ENCODE data around the gene MNAT1. TPM values are rescaled to one million over a fixed set of nuclear protein-coding genes. Genes with fewer than 3 reads are reported as not detected.
"Not testable (repeated sequence)": the region's sequence is repeated elsewhere in the genome, so short reads cannot be mapped to it uniquely, and the experiment has no call there.

MNAT1 gene
- polyA plus RNA-seq, 3 donors: 10.6 to 28.0 (median 27.5) TPM

GRCh38 chr14:60732840-60733483 is 1.6 kb upstream of the MNAT1 start:
- 63 to 79% (median 65%) methylated on average over 4 of the region's 4 CpGs for WGBS, 3 donors
- no peak overlapping the region for H3K27ac ChIP-seq (ENCODE audit: low read depth, low read length)

- WGBS, 3 donors: 10 to 20% (median 16%) methylated on average over 5 of the region's 5 CpGs
- no peak overlapping the region for H3K27ac ChIP-seq (ENCODE audit: low read depth, low read length)
Observed at GRCh38 chr14:60735416-60735815, 855 bp downstream of the MNAT1 start.

GRCh38 chr14:60736494-60736893 is 1.9 kb downstream of the MNAT1 start:
- WGBS, 3 donors: 27 to 51% (median 47%) methylated on average over 4 of the region's 4 CpGs
- no peak overlapping the region for H3K27ac ChIP-seq (ENCODE audit: low read depth, low read length)

- 73 to 80% (median 76%) methylated on average over 4 of the region's 4 CpGs for WGBS, 3 donors
Observed at GRCh38 chr14:60738843-60739508, 4.4 kb downstream of the MNAT1 start.

DNA sequence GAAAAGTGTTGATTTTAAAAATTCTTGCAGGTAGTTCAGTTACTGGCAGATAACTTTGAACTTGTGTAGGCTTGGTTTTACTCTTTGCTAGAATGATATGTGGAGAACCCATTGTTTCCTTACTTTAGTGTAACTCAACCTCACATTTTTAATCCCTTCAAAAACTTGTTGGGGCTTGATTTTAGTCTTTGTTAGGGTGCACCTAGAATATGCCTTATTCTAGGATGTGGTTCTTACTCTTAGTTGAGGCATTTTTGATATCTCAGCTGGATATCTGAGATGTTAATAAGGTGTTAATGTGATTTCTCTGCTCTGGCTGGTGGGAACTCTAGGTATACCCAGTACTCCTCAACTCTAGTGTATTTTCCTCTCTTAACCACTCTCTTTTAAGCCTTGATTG is 10.0 kb downstream of the MNAT1 start:
- H3K27ac ChIP-seq (ENCODE audit: low read depth, low read length): no peak overlapping the region

More at GRCh38 chr14:60738843-60739508, 4.4 kb downstream of the MNAT1 start:
- no peak overlapping the region for H3K27ac ChIP-seq (ENCODE audit: low read depth, low read length)

GRCh38 chr14:60753264-60754119 is 18.9 kb downstream of the MNAT1 start:
- WGBS, 3 donors: 52 to 88% (median 62%) methylated on average over 7 of the region's 7 CpGs
- no peak overlapping the region for H3K27ac ChIP-seq (ENCODE audit: low read depth, low read length)

GRCh38 chr14:60756847-60757246 is 22.3 kb downstream of the MNAT1 start:
- 19 to 46% (median 29%) methylated on average over 1 of the region's 1 CpG for WGBS, 3 donors
- no peak overlapping the region for H3K27ac ChIP-seq (ENCODE audit: low read depth, low read length)

GRCh38 chr14:60757567-60758002 is 23.0 kb downstream of the MNAT1 start:
- WGBS, 3 donors: 51 to 97% (median 63%) methylated on average over 1 of the region's 1 CpG
- H3K27ac ChIP-seq (ENCODE audit: low read depth, low read length): no peak overlapping the region

DNA sequence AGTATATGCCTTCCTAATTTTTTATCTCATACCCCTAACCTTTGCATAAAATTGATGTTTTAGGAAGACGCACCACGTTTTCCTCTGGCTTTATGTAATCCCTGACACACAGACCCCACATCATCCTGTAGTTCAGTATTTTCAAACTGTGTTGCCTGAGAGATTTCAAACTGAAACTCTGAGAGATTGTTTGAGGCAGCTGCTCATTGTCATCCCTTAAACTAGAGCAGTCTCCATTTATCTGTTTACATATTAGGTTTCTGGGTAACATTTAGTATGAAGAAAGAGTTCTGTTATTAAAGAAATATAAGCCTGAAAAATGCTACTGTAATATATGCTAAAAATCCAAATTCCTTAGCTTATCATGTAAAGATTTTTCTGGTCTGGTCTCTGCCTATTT is 24.3 kb downstream of the MNAT1 start:
- 48 to 87% (median 54%) methylated on average over 2 of the region's 2 CpGs for WGBS, 3 donors
- H3K27ac ChIP-seq (ENCODE audit: low read depth, low read length): no peak overlapping the region

DNA sequence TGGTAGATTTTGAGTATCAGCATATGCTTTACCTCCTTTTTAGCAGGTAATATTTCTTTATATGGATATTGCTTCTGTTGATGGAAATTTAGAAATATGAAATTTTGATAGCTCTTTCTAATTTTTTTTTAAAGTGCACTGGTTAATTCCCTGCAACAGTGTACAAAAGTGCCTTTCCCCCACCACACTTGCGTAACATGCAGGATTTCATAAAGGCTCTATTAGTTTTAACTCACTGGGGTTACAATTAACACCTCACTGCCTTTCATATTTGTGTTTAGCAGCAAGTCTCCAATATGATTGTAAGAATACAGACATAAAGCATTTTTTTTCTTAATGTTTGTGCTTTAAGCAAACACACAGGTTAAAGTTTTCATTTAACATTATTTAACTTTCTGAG is 25.6 kb downstream of the MNAT1 start:
- WGBS, 3 donors: 68 to 91% (median 76%) methylated on average over 1 of the region's 1 CpG
- H3K27ac ChIP-seq (ENCODE audit: low read depth, low read length): no peak overlapping the region

DNA sequence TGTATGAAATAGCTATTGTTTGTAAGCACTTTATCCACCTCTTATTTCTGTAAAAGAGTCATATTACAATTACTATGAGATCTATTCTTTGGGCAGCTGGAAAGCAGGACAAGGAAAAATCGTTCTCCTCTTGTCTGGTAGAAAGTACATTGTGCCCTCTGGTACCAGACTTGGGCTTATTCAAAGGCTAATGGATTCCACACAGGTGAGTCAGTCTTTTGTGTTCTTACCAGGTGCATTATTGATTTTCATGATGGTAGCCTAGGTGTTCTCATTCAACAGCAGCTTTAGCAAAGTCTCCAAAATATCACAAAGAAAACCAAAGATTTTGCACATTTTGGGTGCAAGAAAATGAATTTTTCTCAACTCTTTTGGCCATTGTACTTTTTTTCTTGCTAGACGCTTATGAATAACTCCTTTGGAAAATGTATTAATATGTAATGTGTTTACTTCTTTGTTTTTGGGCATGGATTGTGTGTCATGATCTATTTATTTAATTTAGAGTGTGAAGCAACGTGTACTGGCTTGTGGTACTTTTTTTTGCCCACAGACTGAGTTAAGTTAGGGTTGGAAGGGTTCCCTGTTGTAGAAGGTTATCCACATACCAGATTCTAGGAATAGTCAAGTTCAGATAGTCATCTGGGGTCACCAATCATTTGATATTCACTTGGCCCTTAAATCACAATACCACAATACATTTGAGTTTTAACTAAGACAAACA is 26.2 kb downstream of the MNAT1 start:
- 73 to 89% (median 85%) methylated on average over 3 of the region's 3 CpGs for WGBS, 3 donors
- no peak overlapping the region for H3K27ac ChIP-seq (ENCODE audit: low read depth, low read length)

- WGBS, 3 donors: 94 to 99% (median 95%) methylated on average over 2 of the region's 2 CpGs
- no peak overlapping the region for H3K27ac ChIP-seq (ENCODE audit: low read depth, low read length)
Observed at GRCh38 chr14:60768602-60769001, 34.0 kb downstream of the MNAT1 start.

DNA sequence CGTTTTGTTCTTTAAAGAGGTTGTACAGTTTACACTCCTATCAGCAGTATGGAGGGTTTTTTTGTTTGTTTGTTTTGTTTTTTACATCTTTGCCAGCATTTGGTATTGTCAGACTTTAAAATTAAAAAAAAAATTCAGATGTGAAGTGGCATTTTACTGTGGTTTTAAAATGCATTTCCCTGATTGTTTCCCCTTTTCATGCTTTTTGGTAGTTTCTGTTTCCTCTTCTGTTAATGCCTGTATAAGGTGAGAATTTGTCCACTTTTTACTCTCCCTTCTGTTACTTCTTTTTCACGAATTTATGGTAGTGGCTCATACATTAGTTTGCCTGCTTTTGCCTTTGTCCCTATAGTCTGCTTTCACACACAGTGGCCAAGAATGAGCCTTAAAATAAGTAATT is 36.6 kb downstream of the MNAT1 start:
- 41 to 48% (median 41%) methylated on average over 2 of the region's 2 CpGs for WGBS, 3 donors
- H3K27ac ChIP-seq (ENCODE audit: low read depth, low read length): no peak overlapping the region

DNA sequence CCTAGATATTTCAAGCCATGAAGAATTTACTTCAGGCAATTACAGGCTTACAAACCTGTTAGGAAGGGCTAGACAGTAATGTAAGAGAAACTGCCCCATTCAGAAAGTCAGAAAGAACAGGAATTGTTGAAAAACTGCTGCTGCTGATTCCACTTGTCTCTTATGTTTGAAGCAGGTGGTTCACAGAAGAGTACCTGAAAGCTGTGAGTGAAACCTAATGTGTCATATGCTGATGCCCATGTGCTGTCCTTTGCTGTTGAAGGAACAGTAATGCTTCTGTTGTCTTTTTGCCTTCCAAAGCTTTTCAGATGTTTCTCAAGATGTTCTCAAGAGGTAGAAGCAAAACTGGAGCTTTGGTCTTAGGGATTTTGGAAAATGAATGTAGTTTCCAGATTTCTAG is 39.0 kb downstream of the MNAT1 start:
- H3K27ac ChIP-seq (ENCODE audit: low read depth, low read length): no peak overlapping the region

DNA sequence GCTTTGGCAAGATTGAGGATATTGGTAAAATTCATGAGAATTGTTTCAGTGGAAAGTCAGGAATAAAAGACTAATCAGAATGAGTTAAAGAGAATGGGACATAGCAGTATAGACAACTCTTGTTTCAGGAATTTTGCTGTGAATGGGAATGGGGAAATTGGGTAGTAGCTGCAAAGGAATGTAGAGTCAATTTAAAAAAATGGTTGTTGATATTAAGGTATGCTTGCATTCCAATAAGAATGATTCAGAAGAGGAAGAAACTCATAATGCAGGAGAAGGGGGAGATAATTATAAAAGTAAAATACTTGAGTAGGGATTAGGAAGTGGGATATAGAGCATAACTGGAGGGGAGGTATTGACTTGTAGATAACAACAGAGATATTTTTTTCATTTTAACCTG is 40.7 kb downstream of the MNAT1 start:
- no peak overlapping the region for H3K27ac ChIP-seq (ENCODE audit: low read depth, low read length)

- no peak overlapping the region for H3K27ac ChIP-seq (ENCODE audit: low read depth, low read length)
Observed at GRCh38 chr14:60777856-60778578, 43.5 kb downstream of the MNAT1 start.

- WGBS, 3 donors: 95 to 98% (median 96%) methylated on average over 18 of the region's 18 CpGs
- not testable (repeated sequence) for H3K27ac ChIP-seq (ENCODE audit: low read depth, low read length)
Observed at GRCh38 chr14:60779745-60780514, 45.4 kb downstream of the MNAT1 start.

DNA sequence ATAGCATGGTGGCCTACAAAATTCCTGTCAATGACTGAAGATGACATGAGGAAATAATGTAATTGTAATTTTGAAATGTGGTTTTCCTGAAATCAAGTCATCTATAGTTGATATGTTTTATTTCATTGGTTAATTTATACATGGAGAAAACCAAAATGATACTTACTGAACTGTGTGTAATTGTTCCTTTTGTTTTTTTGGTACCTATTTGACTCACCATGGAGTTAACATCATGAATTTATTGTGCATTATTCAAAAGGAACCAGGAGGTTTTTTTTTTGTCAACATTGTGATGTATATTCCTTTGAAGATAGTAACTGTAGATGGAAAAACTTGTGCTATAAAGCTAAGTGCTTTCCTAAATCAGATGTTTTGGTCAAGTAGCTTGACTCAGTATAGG is 46.0 kb downstream of the MNAT1 start:
- H3K27ac ChIP-seq (ENCODE audit: low read depth, low read length): not testable (repeated sequence)

Data from adipose tissue (tissue), 3 donors.